K562 (cell line): ENCODE measurements around the gene TNN.

ENCODE experiments used
- BCLAF1 ChIP-seq, 2 experiments: fragments of 450-650 bp in 1 of 2; IDR thresholded peaks; 2 replicates each; pipeline ENCODE4 v1.6.1; 2011 to 2017; ENCODE audit warnings: low read depth in 2 of 2, antibody characterized with exemption in 1 of 2, borderline replicate concordance in 1 of 2, low read length in 1 of 2, mild to moderate bottlenecking in 1 of 2, mixed read lengths in 1 of 2; ENCODE audit not compliant: control insufficient read depth in 1 of 2
- CTCF ChIP-seq, 3 experiments: IDR thresholded peaks in 2 of 3; conservative IDR thresholded peaks in 1 of 3; 2 replicates each; pipeline ENCODE4 v1.5.1; 2011 to 2012; ENCODE audit warnings: low read length in 3 of 3, mild to moderate bottlenecking in 3 of 3, control low read depth in 2 of 3, improper control_type of control experiment in 1 of 3, inconsistent platforms in 1 of 3, low read depth in 1 of 3, mixed read lengths in 1 of 3, moderate library complexity in 1 of 3; ENCODE audit not compliant: insufficient read depth in 2 of 3
- NFRKB ChIP-seq: fragments of 450-650 bp; IDR thresholded peaks from 2 replicates; pipeline ENCODE4 v1.6.1; 2016; ENCODE audit warnings: low read depth
- REST ChIP-seq, 2 experiments: fragments of 450-650 bp; formaldehyde crosslinking in 1 of 2; IDR thresholded peaks; 2 replicates each; pipeline versions ENCODE4 v1.4.0 to v1.6.1; 2014 to 2020; ENCODE audit warnings: mild to moderate bottlenecking in 2 of 2, borderline replicate concordance in 1 of 2, low read depth in 1 of 2
- ZNF217 ChIP-seq: sonication (generic); formaldehyde crosslinking; IDR thresholded peaks from 2 replicates; pipeline ENCODE4 v1.8.0; 2022; ENCODE audit warnings: mild to moderate bottlenecking, missing genetic modification reagents
- ZNF584 ChIP-seq: fragments of 200-800 bp; sonication (Bioruptor generic); IDR thresholded peaks from 2 replicates; pipeline ENCODE4 v1.6.1; 2016; ENCODE audit warnings: low read depth, mild to moderate bottlenecking, missing genetic modification characterization, missing compliant biosample characterization

- TF ChIP-seq REST (IDR thresholded peaks at IDR 0.05; ENCODE audit: borderline replicate concordance): no peak
- no peak for TF ChIP-seq REST (CRISPR knock-in tag; IDR thresholded peaks at IDR 0.05; ENCODE audit: low read depth)
- TF ChIP-seq NFRKB: no peak
- TF ChIP-seq ZNF584 (CRISPR knock-in tag): no peak
- no peak for TF ChIP-seq ZNF217 (CRISPR knock-in tag)
- TF ChIP-seq CTCF (IDR thresholded peaks at IDR 0.05 in 2 of 3, conservative IDR thresholded peaks at IDR 0.05 in 1 of 3; ENCODE audit: insufficient read depth in 2 of 3, low read depth in 1 of 3, low read length in 3 of 3): no peak
- TF ChIP-seq BCLAF1 (IDR thresholded peaks at IDR 0.05; ENCODE audit: borderline replicate concordance in 1 of 2, control insufficient read depth in 1 of 2, low read depth in 2 of 2, low read length in 1 of 2): no peak
These were observed 12.9 kb upstream of the TNN start for GRCh38 chr1:175054736-175055135.
